Measurements from ENCODE around the gene TCEANC.
"Not testable (repeated sequence)": the region's sequence is repeated elsewhere in the genome, so short reads cannot be mapped to it uniquely, and the experiment has no call there.

Gene TCEANC

GRCh38 chrX:13638021-13638420, 14.9 kb upstream of the TCEANC start:
- TF ChIP-seq CTCF (IDR thresholded peaks at IDR 0.05) = no peak
- no peak overlapping the region for H3K4me3 ChIP-seq (ENCODE audit: low read depth, low read length)

GRCh38 chrX:13638826-13639225, 14.1 kb upstream of the TCEANC start:
- no peaks in the 10 kb centered on the region for H3K79me2 ChIP-seq
- no peaks in the 10 kb centered on the region for H3K4me1 ChIP-seq
- H3K4me2 ChIP-seq (ENCODE audit: low read length) = no peak overlapping the region
- H3K4me3 ChIP-seq (ENCODE audit: low read depth, low read length) = no peak overlapping the region
- H3K9me3 ChIP-seq (ENCODE audit: control insufficient read depth, low read length) = no peaks in the 10 kb centered on the region
- no peaks in the 10 kb centered on the region for H3K27me3 ChIP-seq (ENCODE audit: control insufficient read depth, insufficient read depth, low read length)
- no peak overlapping the region for H3K27ac ChIP-seq
- TF ChIP-seq CTCF (IDR thresholded peaks at IDR 0.05) = no peak
- H3K36me3 ChIP-seq (ENCODE audit: control insufficient read depth, insufficient read depth, low read length) = no peaks in the 10 kb centered on the region
- no peak overlapping the region for H3K9ac ChIP-seq
- no peak overlapping the region for H2AFZ ChIP-seq

More at GRCh38 chrX:13638021-13638420, 14.9 kb upstream of the TCEANC start:
- Histone ChIP-seq H3K4me2 (ENCODE audit: low read length) (no peak overlapping the region), H2AFZ (no peak overlapping the region), H3K36me3 (ENCODE audit: control insufficient read depth, insufficient read depth, low read length) (no peaks in the 10 kb centered on the region), H3K9me3 (ENCODE audit: control insufficient read depth, low read length) (no peaks in the 10 kb centered on the region), H3K9ac (no peak overlapping the region), H3K4me1 (no peaks in the 10 kb centered on the region), H3K27ac (no peak overlapping the region), H3K79me2 (no peaks in the 10 kb centered on the region), H3K27me3 (ENCODE audit: control insufficient read depth, insufficient read depth, low read length) (no peaks in the 10 kb centered on the region)

DNA sequence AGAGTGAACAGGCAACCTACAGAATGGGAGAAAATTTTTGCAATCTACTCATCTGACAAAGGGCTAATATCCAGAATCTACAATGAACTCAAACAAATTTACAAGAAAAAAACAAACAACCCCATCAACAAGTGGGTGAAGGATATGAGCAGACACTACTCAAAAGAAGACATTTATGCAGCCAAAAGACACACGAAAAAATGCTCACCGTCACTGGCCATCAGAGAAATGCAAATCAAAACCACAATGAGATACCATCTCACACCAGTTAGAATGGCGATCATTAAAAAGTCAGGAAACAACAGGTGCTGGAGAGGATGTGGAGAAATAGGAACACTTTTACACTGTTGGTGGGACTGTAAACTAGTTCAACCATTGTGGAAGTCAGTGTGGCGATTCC, 11.3 kb upstream of the TCEANC start:
- not testable (repeated sequence) for H3K4me1 ChIP-seq; H3K36me3 ChIP-seq (ENCODE audit: control insufficient read depth, insufficient read depth, low read length); H3K27ac ChIP-seq; H3K27me3 ChIP-seq (ENCODE audit: control insufficient read depth, insufficient read depth, low read length); H3K4me3 ChIP-seq (ENCODE audit: low read depth, low read length); H3K79me2 ChIP-seq; H2AFZ ChIP-seq; H3K9ac ChIP-seq; H3K9me3 ChIP-seq (ENCODE audit: control insufficient read depth, low read length); H3K4me2 ChIP-seq (ENCODE audit: low read length)

DNA sequence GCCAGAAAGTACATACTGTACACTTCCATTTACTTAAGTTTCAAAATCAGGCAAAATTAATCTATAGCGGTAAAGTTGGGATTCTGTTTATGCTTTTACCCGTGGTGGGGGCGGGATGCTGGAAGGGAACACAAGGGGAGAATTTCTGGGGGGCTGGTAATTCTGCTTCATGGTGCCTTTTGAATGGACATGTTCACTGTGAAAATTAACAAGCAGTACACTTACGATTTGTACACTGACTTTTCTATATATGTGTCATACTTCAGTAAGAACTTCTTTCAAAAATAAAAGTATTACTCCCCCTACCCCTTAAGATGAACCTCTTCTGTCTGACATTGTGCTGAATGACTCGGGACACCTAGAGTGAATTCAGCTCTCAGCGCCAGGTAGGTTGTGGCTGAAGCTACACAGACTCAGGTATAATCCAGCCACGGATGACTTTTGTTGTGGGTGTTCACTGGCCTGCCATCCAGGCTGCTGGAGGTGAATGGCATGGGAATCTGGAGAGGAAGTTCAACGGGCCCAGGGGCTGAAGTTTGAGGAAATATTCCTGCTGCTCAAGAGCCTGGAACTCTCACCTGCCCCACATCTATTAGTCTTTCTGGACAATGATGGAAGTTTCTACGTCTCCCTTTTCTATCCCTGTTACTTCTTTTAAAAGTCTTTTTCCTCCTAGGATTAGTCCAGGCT, 7.3 kb upstream of the TCEANC start:
- H3K27me3 ChIP-seq (ENCODE audit: control insufficient read depth, insufficient read depth, low read length) = no peaks in the 10 kb centered on the region
- no peak overlapping the region for H2AFZ ChIP-seq
- no peak overlapping the region for H3K27ac ChIP-seq
- no peak overlapping the region for H3K9ac ChIP-seq
- TF ChIP-seq CTCF (IDR thresholded peaks at IDR 0.05) = no peak
- no peaks in the 10 kb centered on the region for H3K4me1 ChIP-seq
- no peaks in the 10 kb centered on the region for H3K79me2 ChIP-seq
- no peaks in the 10 kb centered on the region for H3K9me3 ChIP-seq (ENCODE audit: control insufficient read depth, low read length)
- H3K4me3 ChIP-seq (ENCODE audit: low read depth, low read length) = no peak overlapping the region
- H3K36me3 ChIP-seq (ENCODE audit: control insufficient read depth, insufficient read depth, low read length) = no peaks in the 10 kb centered on the region
- no peak overlapping the region for H3K4me2 ChIP-seq (ENCODE audit: low read length)

DNA sequence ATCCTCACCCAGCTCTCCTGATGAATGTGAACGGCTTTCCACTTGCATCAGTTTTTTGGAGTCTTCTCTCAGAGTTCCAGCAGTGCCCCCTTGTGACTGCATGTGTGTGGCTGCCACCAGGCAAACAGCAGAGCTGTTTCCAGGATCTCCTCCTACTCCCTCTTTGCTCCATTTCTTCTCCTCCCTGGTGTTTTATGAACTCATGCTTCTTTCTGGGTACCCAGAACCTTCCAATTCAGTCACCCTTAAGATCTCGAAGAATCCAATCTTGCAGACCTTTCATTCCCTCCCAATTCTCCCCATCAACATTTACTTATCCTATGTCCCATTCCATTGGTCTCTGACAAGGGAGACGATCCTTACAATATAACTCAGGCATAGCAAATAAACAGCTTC, 6.8 kb upstream of the TCEANC start:
- no peaks in the 10 kb centered on the region for H3K4me1 ChIP-seq
- no peak overlapping the region for H3K4me2 ChIP-seq (ENCODE audit: low read length)
- H3K79me2 ChIP-seq = no peaks in the 10 kb centered on the region
- H3K9me3 ChIP-seq (ENCODE audit: control insufficient read depth, low read length) = no peaks in the 10 kb centered on the region
- no peaks in the 10 kb centered on the region for H3K36me3 ChIP-seq (ENCODE audit: control insufficient read depth, insufficient read depth, low read length)
- H3K4me3 ChIP-seq (ENCODE audit: low read depth, low read length) = no peak overlapping the region
- no peak overlapping the region for H3K9ac ChIP-seq
- H3K27ac ChIP-seq = no peak overlapping the region
- no peak overlapping the region for H2AFZ ChIP-seq
- no peaks in the 10 kb centered on the region for H3K27me3 ChIP-seq (ENCODE audit: control insufficient read depth, insufficient read depth, low read length)
- peak; percentile 36 for TF ChIP-seq CTCF (IDR thresholded peaks at IDR 0.05)
